ENCODE measurements around the gene TGFB2. TPM values are rescaled to one million over a fixed set of nuclear protein-coding genes. Genes with fewer than 3 reads are reported as not detected.
A peak's percentile ranks its signal among the peaks of the same experiment; 100 is the strongest.

The TGFB2 gene
- total RNA-seq, 4 donors from 2014 or later = 0.56 to 2.3 (median 0.86) TPM

DNA sequence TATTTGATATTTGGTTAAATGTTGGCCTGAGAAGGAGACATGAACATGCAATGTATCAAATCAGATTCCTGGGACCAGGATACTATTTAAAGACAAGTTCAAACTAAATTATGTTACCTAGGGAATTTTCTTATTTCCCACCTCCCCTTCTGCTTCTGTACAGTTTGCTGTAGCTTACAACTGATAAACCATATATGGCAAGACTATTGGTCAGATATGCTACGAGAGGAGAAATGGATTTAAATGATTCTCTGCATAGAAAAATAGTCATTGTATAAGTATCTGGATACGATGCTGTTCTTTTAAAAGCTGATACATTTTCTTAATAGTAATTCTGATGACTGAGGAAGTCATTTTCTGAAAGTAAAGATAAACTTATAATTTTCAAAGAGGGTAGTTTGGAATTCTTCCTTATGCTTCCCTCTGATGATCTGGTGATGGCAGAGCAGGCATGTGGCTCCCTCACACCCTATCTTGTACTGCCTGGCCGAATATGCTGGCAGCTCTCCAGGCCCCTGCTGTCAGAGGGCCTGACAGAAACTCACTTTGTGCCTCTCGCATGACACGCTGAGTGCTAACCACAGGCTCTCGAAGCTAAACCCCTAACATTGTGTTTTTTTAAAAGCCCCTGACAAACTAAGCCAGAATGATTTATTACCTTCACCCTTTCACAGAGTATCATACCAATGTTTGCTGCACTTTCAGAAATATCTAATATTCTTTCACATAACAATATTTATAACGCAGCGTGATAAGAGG lies 40.7 kb upstream of the TGFB2 start:
- Histone ChIP-seq H3K36me3 (peaks cover 0 to 10% of the 10 kb centered on the region in 2 donors), H3K4me1 (peaks cover 0 to 7% of the 10 kb centered on the region in 2 donors), H3K27me3 (no peaks in the 10 kb centered on the region), H3K4me3 (no peak overlapping the region), H3K27ac (no peak overlapping the region), H3K9me3 (no peaks in the 10 kb centered on the region)
- ATAC-seq (no peak), DNase-seq (peak in 1 of 2 donors; percentile 15)
- in situ Hi-C loops (cut with MboI; ENCODE audit: low sequenced_read_pairs in 4 of 4) (no loop called here), intact Hi-C loops (cut with DNase I; ENCODE audit: low total_unique reads) (no loop called here)
- TF ChIP-seq CTCF (IDR thresholded peaks at IDR 0.05 in 4 of 5, conservative IDR thresholded peaks at IDR 0.05 in 1 of 5) (no peak), POLR2A (IDR thresholded peaks at IDR 0.05) (no peak)

DNA sequence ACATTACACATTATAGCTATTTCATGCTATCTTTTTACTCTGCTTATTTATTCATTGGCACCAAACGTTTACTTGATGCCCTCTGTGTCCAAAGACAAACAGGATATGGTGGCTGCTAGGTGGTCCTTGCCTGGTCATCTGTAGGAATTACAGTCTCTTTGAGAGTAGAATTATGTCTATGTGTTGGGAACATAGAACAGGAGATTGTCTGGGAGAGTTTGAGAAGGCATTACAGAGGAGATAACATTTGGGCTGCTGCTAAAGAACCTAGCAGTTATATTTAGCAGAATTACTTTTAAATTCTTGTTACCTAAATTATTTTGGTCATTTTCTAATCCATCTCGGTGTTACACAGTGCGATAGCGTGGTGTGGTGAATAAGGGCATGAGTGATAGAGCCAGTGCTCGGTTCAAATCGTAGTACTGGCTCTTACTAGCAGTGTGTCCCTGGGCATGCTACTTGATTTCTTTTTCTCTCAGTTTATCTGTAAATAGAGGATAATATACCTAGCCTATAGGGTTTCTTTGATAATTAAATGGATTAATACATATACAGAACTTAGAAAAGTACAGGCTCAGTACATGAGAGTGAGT lies 39.6 kb upstream of the TGFB2 start:
- Histone ChIP-seq H3K4me3 (no peak overlapping the region), H3K9me3 (no peaks in the 10 kb centered on the region), H3K4me1 (peaks cover 0 to 7% of the 10 kb centered on the region in 2 donors), H3K27me3 (no peaks in the 10 kb centered on the region), H3K27ac (no peak overlapping the region), H3K36me3 (peaks cover 0 to 13% of the 10 kb centered on the region in 2 donors)
- intact Hi-C loops (cut with DNase I; ENCODE audit: low total_unique reads) (no loop called here), in situ Hi-C loops (cut with MboI; ENCODE audit: low sequenced_read_pairs in 4 of 4) (no loop called here)
- DNase-seq (no peak), ATAC-seq (no peak)
- TF ChIP-seq CTCF (IDR thresholded peaks at IDR 0.05 in 4 of 5, conservative IDR thresholded peaks at IDR 0.05 in 1 of 5) = no peak
- no peak for TF ChIP-seq POLR2A (IDR thresholded peaks at IDR 0.05)

DNA sequence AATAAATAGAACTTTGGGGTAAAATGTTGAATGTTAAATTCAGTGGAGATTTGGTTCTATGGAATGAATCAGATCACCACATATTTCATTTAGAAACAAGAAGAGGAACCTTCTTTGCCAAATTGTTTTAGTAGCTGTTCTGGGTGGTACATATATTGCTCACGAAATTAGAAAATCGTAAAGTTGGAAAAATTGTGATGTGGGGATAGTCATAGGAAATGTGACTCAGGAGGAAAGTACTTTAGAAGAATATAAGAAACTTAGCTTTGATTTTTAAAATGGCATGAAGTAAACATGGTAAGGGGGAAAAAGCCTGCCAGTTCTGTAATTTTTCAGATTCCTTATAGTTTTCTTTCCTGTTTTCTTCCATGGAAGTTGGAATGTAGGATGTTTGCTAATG lies 32.6 kb upstream of the TGFB2 start:
- Histone ChIP-seq H3K27ac (no peak overlapping the region), H3K9me3 (no peaks in the 10 kb centered on the region), H3K4me3 (no peak overlapping the region), H3K36me3 (peaks cover 0 to 11% of the 10 kb centered on the region in 2 donors), H3K4me1 (no peaks in the 10 kb centered on the region), H3K27me3 (no peaks in the 10 kb centered on the region)
- in situ Hi-C loops (cut with MboI; ENCODE audit: low sequenced_read_pairs in 4 of 4) (no loop called here), intact Hi-C loops (cut with DNase I; ENCODE audit: low total_unique reads) (no loop called here)
- ATAC-seq = no peak
- TF ChIP-seq CTCF (IDR thresholded peaks at IDR 0.05 in 4 of 5, conservative IDR thresholded peaks at IDR 0.05 in 1 of 5) = no peak
- no peak for TF ChIP-seq POLR2A (IDR thresholded peaks at IDR 0.05)
- no peak for DNase-seq

DNA sequence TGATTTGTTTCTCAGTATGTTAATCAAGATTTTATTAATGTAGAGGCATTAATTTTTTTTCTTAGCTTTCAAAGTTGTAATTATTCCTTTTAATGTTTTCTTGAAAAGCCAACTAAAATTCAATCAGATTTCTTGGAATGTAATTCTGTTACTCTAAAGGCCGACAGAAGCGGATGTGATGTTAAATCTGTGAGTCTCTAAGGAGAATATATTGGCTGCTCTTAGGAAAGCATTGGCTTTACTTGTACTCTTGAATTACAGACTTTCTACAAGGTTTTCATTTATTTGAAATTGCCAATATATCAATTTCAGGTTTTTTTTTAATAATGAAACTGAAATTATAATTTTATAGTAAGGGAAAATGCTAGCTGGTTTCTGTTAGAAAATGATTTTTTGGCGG lies 30.8 kb upstream of the TGFB2 start:
- no peak overlapping the region for H3K4me3 ChIP-seq
- no peaks in the 10 kb centered on the region for H3K4me1 ChIP-seq
- no peaks in the 10 kb centered on the region for H3K27me3 ChIP-seq
- H3K9me3 ChIP-seq = no peaks in the 10 kb centered on the region
- intact Hi-C loops (cut with DNase I; ENCODE audit: low total_unique reads) = no loop called here
- no peak for TF ChIP-seq CTCF (IDR thresholded peaks at IDR 0.05 in 4 of 5, conservative IDR thresholded peaks at IDR 0.05 in 1 of 5)
- TF ChIP-seq POLR2A (IDR thresholded peaks at IDR 0.05) = no peak
- in situ Hi-C loops (cut with MboI; ENCODE audit: low sequenced_read_pairs in 4 of 4) = no loop called here
- peaks cover 0 to 8% of the 10 kb centered on the region in 2 donors for H3K36me3 ChIP-seq
- no peak for ATAC-seq
- no peak overlapping the region for H3K27ac ChIP-seq
- no peak for DNase-seq
